SU-DHL-6 (cell line): Measurements from ENCODE around the gene MAP3K1.

ENCODE experiments used
- H2AFZ ChIP-seq: fragments of 200-600 bp; sonication (generic); 2 replicates; pipeline ENCODE4 v1.6.1; 2014; ENCODE audit warnings: low read depth, mild to moderate bottlenecking, moderate library complexity, mixed read lengths, antibody characterized with exemption, low read length; ENCODE audit not compliant: severe bottlenecking
- H3F3A ChIP-seq: fragments of 200-600 bp; shearing (Covaris generic); 2 replicates; pipeline ENCODE4 v1.6.0; 2016; ENCODE audit warnings: antibody characterized with exemption, mild to moderate bottlenecking; ENCODE audit not compliant: insufficient read depth
- H3K27ac ChIP-seq: fragments of 200-600 bp; sonication (generic); 2 replicates; pipeline ENCODE4 v1.5.1; 2016; ENCODE audit warnings: low read depth, mild to moderate bottlenecking, low read length, moderate library complexity, mixed read lengths
- H3K27me3 ChIP-seq: fragments of 200-600 bp; sonication (generic), shearing (Covaris generic); 2 replicates; pipeline ENCODE4 v1.6.0; 2014; ENCODE audit warnings: mild to moderate bottlenecking, low read length
- H3K36me3 ChIP-seq: fragments of 200-600 bp; sonication (generic); 2 replicates; pipeline ENCODE4 v1.6.1; 2014; ENCODE audit warnings: mild to moderate bottlenecking, low read length, mixed read lengths
- H3K4me2 ChIP-seq: fragments of 300-600, 200-600 bp; shearing (Covaris generic), sonication (generic); 2 replicates; pipeline ENCODE4 v1.6.0; 2014; ENCODE audit warnings: low read length, low read depth, mild to moderate bottlenecking; ENCODE audit not compliant: poor library complexity, severe bottlenecking
- H3K4me3 ChIP-seq: fragments of 200-600 bp; sonication (generic); 2 replicates; pipeline ENCODE4 v1.5.1; 2014; ENCODE audit warnings: antibody characterized with exemption, low read length, mild to moderate bottlenecking, mixed read lengths; ENCODE audit not compliant: insufficient read depth, poor library complexity, severe bottlenecking
- H3K79me2 ChIP-seq: fragments of 200-600 bp; sonication (generic); 2 replicates; pipeline ENCODE4 v1.6.1; 2014; ENCODE audit warnings: mild to moderate bottlenecking, low read length, moderate library complexity; ENCODE audit not compliant: insufficient read depth
- H3K9ac ChIP-seq: fragments of 200-600 bp; sonication (generic); 2 replicates; pipeline ENCODE4 v1.7.0; 2014; ENCODE audit warnings: mild to moderate bottlenecking, low read length
- H3K9me2 ChIP-seq: fragments of 200-600 bp; sonication (generic); replicated peaks from 2 replicates; pipeline ENCODE4 v1.6.1; 2014; ENCODE audit warnings: low read length; ENCODE audit not compliant: insufficient read depth
- H3K9me3 ChIP-seq: fragments of 200-600 bp; sonication (generic); 2 replicates; pipeline ENCODE4 v1.6.1; 2014; ENCODE audit warnings: low read length, mixed read lengths; ENCODE audit not compliant: insufficient read depth
- H4K20me1 ChIP-seq: fragments of 200-600 bp; sonication (generic); 2 replicates; pipeline ENCODE4 v1.6.1; 2014; ENCODE audit warnings: low read depth, mild to moderate bottlenecking, antibody characterized with exemption, low read length, moderate library complexity, mixed read lengths
- EZH2phosphoT487 ChIP-seq: fragments of 200-600 bp; sonication (generic), shearing (Covaris generic); conservative IDR thresholded peaks from 2 replicates; pipeline ENCODE4 v1.6.1; 2018; ENCODE audit warnings: mild to moderate bottlenecking, antibody characterized with exemption, low read length, moderate library complexity, mixed read lengths
- TF ChIP-seq, protein P1 (sequence below): fragments of 200-600 bp; sonication (generic); IDR thresholded peaks from one replicate; pipeline ENCODE4 v1.5.1; 2017; ENCODE audit warnings: antibody characterized with exemption, mild to moderate bottlenecking, low read length, moderate library complexity; ENCODE audit not compliant: insufficient read depth, poor library complexity, severe bottlenecking

The MAP3K1 gene

DNA sequence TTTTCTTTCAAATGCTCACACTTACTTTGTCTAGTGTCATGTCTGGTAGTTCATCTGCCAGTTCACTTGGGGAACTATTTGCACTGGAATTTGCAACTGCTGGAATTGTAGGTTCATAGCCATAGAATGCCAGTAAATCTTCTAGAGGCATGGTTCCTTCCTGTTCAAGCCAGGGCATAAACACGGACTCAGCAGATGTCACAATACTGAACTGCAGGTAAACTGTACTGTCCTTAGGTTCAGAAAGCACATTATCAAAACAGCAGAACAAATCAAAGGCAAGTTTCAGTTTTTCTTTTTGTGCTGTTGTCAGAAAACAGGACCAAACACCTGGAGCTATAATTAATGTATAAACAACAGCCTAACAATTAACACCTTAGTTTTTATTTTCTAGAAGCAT is 123.5 kb downstream of the MAP3K1 start:
- H3K27me3 ChIP-seq, result no peaks in the 10 kb centered on the region
- no peak overlapping the region for H3K4me2 ChIP-seq
- TF ChIP-seq EZH2phosphoT487, result no peak
- TF ChIP-seq, protein P1, sequence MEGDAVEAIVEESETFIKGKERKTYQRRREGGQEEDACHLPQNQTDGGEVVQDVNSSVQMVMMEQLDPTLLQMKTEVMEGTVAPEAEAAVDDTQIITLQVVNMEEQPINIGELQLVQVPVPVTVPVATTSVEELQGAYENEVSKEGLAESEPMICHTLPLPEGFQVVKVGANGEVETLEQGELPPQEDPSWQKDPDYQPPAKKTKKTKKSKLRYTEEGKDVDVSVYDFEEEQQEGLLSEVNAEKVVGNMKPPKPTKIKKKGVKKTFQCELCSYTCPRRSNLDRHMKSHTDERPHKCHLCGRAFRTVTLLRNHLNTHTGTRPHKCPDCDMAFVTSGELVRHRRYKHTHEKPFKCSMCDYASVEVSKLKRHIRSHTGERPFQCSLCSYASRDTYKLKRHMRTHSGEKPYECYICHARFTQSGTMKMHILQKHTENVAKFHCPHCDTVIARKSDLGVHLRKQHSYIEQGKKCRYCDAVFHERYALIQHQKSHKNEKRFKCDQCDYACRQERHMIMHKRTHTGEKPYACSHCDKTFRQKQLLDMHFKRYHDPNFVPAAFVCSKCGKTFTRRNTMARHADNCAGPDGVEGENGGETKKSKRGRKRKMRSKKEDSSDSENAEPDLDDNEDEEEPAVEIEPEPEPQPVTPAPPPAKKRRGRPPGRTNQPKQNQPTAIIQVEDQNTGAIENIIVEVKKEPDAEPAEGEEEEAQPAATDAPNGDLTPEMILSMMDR, result no peak
- H3F3A ChIP-seq, result no peaks in the 10 kb centered on the region
- H2AFZ ChIP-seq, result no peak overlapping the region
- no peaks in the 10 kb centered on the region for H3K9me3 ChIP-seq
- H4K20me1 ChIP-seq, result no peaks in the 10 kb centered on the region
- no peak overlapping the region for H3K4me3 ChIP-seq
- H3K36me3 ChIP-seq, result peaks cover 27% of the 10 kb centered on the region
- H3K9ac ChIP-seq, result no peak overlapping the region
- no peak overlapping the region for H3K27ac ChIP-seq
- H3K79me2 ChIP-seq, result no peaks in the 10 kb centered on the region
- H3K9me2 ChIP-seq, result no peaks in the 10 kb centered on the region

DNA sequence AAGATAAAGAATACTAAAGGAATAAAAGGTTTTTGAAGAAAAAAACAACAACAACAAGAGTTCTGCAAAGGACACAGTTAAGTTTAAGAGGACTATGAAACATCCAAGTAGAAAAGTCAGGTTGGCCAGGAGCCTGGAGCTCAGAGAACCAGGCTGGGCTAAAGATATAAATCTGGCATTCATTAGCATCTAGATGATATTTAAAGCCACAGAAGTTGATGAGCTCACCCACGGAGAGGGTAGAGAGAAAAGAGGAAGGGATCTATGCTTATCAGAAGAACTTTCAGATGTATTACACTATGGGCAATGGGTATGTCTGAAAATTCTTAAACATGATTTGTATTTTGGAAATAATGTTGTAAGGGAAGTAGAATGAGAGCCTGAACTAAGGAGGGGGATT is 126.6 kb downstream of the MAP3K1 start:
- Histone ChIP-seq H3K4me3 (no peak overlapping the region), H3K4me2 (no peak overlapping the region), H2AFZ (no peak overlapping the region), H4K20me1 (no peaks in the 10 kb centered on the region), H3K36me3 (peaks cover 26% of the 10 kb centered on the region; the same call in 1 of the 2 replicates), H3K9me3 (no peaks in the 10 kb centered on the region), H3K9ac (no peak overlapping the region), H3F3A (no peaks in the 10 kb centered on the region), H3K27ac (no peak overlapping the region), H3K27me3 (no peaks in the 10 kb centered on the region), H3K9me2 (no peaks in the 10 kb centered on the region), H3K79me2 (no peaks in the 10 kb centered on the region)
- TF ChIP-seq, protein P1, result no peak
- TF ChIP-seq EZH2phosphoT487, result no peak
